Epidermal melanocyte (primary cell): ENCODE results near the gene RSL24D1.

Source experiments
- DNase-seq: peaks from one replicate; pipeline ENCODE4 v3.0.0; 2011; ENCODE audit warnings: low spot score; ENCODE audit not compliant: insufficient read length

RSL24D1 gene

GRCh38 chr15:55196458-55197361, at the start of gene RSL24D1:
TSS of gene RSL24D1 (minus strand) at chr15:55196941. CDS start at chr15:55196890, 51 bp downstream.
- DNase-seq: peak; percentile 86

- no peak for DNase-seq
Measured at GRCh38 chr15:55245059-55245458, 48.3 kb upstream of the RSL24D1 start.

- no peak for DNase-seq
Measured at GRCh38 chr15:55241891-55242290, 45.1 kb upstream of the RSL24D1 start.

- no peak for DNase-seq
Measured at GRCh38 chr15:55241186-55241585, 44.4 kb upstream of the RSL24D1 start.

- DNase-seq: no peak
Measured at GRCh38 chr15:55240125-55240760, 43.5 kb upstream of the RSL24D1 start.

GRCh38 chr15:55239440-55240124, 42.8 kb upstream of the RSL24D1 start:
- DNase-seq: no peak

- DNase-seq: no peak
Measured at GRCh38 chr15:55238877-55239276, 42.1 kb upstream of the RSL24D1 start.

- no peak for DNase-seq
Measured at GRCh38 chr15:55237219-55238130, 40.7 kb upstream of the RSL24D1 start.

GRCh38 chr15:55235546-55236036, 38.9 kb upstream of the RSL24D1 start:
- DNase-seq: no peak

GRCh38 chr15:55234800-55235104, 38.0 kb upstream of the RSL24D1 start:
- DNase-seq: no peak

GRCh38 chr15:55234104-55234799, 37.5 kb upstream of the RSL24D1 start:
- no peak for DNase-seq

GRCh38 chr15:55231455-55231854, 34.7 kb upstream of the RSL24D1 start:
- no peak for DNase-seq

GRCh38 chr15:55230953-55231352, 34.2 kb upstream of the RSL24D1 start:
- DNase-seq: no peak

GRCh38 chr15:55230051-55230670, 33.4 kb upstream of the RSL24D1 start:
- no peak for DNase-seq

- no peak for DNase-seq
Measured at GRCh38 chr15:55226127-55226526, 29.4 kb upstream of the RSL24D1 start.

- DNase-seq: no peak
Measured at GRCh38 chr15:55224892-55225291, 28.2 kb upstream of the RSL24D1 start.

- no peak for DNase-seq
Measured at GRCh38 chr15:55222588-55222987, 25.8 kb upstream of the RSL24D1 start.

GRCh38 chr15:55221090-55222011, 24.6 kb upstream of the RSL24D1 start:
- DNase-seq: peak; percentile 42

GRCh38 chr15:55220606-55221005, 23.9 kb upstream of the RSL24D1 start:
- no peak for DNase-seq
